ENCODE data around the gene TTC17. TPM values are rescaled to one million over a fixed set of nuclear protein-coding genes. Genes with fewer than 3 reads are reported as not detected.
"Not testable (repeated sequence)": the region's sequence is repeated elsewhere in the genome, so short reads cannot be mapped to it uniquely, and the experiment has no call there.

Gene TTC17
- total RNA-seq, 1 experiment from 2014 or later, result 92.7 TPM

DNA sequence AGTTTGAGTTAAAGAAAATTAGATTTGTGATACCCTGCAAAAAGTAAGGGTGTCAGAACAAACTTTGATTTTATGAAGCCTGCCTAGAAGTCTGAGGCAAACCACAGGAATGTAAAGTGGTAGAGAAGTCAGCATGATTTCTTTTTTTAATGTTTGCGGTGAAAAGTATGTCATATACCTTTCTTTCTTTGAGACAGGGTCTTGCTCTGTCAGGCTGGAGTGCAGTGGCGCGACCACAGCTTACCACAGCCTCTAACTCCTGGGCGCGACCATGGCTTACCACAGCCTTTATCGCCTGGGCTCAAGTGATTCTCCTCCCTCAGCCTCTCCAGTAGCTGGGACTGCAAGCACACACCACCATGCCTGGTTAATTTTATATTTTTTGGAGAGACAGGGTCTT lies 42.3 kb upstream of the TTC17 start:
- DNase-seq (ENCODE audit: unreplicated experiment), result no peak
- Mint-ChIP-seq H3K27ac (ENCODE audit: low read depth, unreplicated experiment) (no peak overlapping the region), H3K36me3 (ENCODE audit: insufficient read depth, unreplicated experiment) (peaks cover 37% of the 10 kb centered on the region), H3K4me3 (ENCODE audit: unreplicated experiment) (no peak overlapping the region), H3K27me3 (ENCODE audit: insufficient read depth, unreplicated experiment) (no peaks in the 10 kb centered on the region), H3K4me1 (ENCODE audit: insufficient read depth, unreplicated experiment) (peaks cover 11% of the 10 kb centered on the region), H3K9me3 (ENCODE audit: unreplicated experiment) (no peaks in the 10 kb centered on the region)
- BruUV-seq (replicated peaks), result no TSS peak
- POLR2A ChIA-PET, result interaction anchor here (0.6 to 0.9 kb wide), 2 partner anchors 9 to 42 kb away, joined by 3 to 5 read pairs; partner anchors contain the start of gene TTC17
- intact Hi-C loops (cut with micrococcal nuclease), result no loop called here
- CTCF ChIA-PET, result no interaction called here
- TF ChIP-seq, protein P1, sequence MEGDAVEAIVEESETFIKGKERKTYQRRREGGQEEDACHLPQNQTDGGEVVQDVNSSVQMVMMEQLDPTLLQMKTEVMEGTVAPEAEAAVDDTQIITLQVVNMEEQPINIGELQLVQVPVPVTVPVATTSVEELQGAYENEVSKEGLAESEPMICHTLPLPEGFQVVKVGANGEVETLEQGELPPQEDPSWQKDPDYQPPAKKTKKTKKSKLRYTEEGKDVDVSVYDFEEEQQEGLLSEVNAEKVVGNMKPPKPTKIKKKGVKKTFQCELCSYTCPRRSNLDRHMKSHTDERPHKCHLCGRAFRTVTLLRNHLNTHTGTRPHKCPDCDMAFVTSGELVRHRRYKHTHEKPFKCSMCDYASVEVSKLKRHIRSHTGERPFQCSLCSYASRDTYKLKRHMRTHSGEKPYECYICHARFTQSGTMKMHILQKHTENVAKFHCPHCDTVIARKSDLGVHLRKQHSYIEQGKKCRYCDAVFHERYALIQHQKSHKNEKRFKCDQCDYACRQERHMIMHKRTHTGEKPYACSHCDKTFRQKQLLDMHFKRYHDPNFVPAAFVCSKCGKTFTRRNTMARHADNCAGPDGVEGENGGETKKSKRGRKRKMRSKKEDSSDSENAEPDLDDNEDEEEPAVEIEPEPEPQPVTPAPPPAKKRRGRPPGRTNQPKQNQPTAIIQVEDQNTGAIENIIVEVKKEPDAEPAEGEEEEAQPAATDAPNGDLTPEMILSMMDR (IDR thresholded peaks at IDR 0.05; ENCODE audit: unreplicated experiment), result no peak

DNA sequence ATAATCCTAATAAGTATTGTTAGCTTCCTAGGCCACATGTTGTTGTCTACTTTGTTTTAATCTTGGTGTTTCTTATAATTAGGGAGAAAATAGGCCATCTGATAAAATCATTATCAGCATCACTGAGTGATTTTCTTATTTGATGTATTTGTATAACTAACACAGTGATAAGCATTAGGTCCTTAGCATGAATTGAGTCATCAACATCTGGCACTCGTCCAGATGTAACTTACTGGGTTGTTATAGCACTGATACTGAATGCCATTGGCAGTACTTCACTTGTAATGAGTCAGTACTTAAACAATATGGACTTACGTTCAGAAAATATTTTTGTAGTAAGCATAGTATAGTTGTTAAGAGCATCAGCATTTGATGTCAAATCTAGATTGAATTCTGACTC lies 30.7 kb upstream of the TTC17 start:
- H3K27me3 Mint-ChIP-seq (ENCODE audit: insufficient read depth, unreplicated experiment), result no peaks in the 10 kb centered on the region
- no peak overlapping the region for H3K27ac Mint-ChIP-seq (ENCODE audit: low read depth, unreplicated experiment)
- intact Hi-C loops (cut with micrococcal nuclease), result no loop called here
- ChIA-PET POLR2A (interaction anchor here (0.9 to 1.0 kb wide), 2 partner anchors 16 to 39 kb away, joined by 3 read pairs; partner anchors contain the start of gene API5), CTCF (interaction anchor here (0.7 to 1.4 kb wide), 3 partner anchors 15 to 45 kb away, joined by 3 to 6 read pairs (median 3); no protein-coding TSS in a partner anchor)
- no peaks in the 10 kb centered on the region for H3K4me1 Mint-ChIP-seq (ENCODE audit: insufficient read depth, unreplicated experiment)
- DNase-seq (ENCODE audit: unreplicated experiment), result peak; percentile 79
- H3K9me3 Mint-ChIP-seq (ENCODE audit: unreplicated experiment), result no peaks in the 10 kb centered on the region
- peaks cover 92% of the 10 kb centered on the region for H3K36me3 Mint-ChIP-seq (ENCODE audit: insufficient read depth, unreplicated experiment)
- TF ChIP-seq, protein P1 (IDR thresholded peaks at IDR 0.05; ENCODE audit: unreplicated experiment), result no peak
- H3K4me3 Mint-ChIP-seq (ENCODE audit: unreplicated experiment), result no peak overlapping the region
- no TSS peak for BruUV-seq (replicated peaks)

DNA sequence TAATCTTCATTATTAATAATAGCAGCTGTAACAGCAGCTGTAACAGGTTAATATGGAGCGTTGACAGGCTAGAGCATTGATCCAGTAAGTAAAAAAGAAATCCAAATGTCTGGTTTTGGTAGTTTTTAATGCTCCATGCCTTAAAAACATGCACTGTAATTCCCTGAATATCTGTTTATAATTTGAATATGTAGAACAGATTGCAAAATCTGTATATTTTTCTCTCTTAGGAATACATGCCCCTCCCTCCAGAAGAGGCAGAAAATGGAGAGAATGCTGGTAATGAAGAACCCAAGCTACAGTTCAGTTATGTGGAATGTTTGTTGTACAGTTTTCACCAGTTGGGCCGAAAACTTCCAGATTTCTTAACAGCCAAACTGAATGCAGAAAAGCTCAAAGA lies 30.2 kb upstream of the TTC17 start:
- H3K27ac Mint-ChIP-seq (ENCODE audit: low read depth, unreplicated experiment), result no peak overlapping the region
- no peaks in the 10 kb centered on the region for H3K9me3 Mint-ChIP-seq (ENCODE audit: unreplicated experiment)
- BruUV-seq (replicated peaks), result no TSS peak
- DNase-seq (ENCODE audit: unreplicated experiment), result no peak
- H3K4me3 Mint-ChIP-seq (ENCODE audit: unreplicated experiment), result no peak overlapping the region
- intact Hi-C loops (cut with micrococcal nuclease), result no loop called here
- ChIA-PET CTCF (interaction anchor here (0.7 to 1.4 kb wide), 6 partner anchors 16 to 238 kb away, joined by 3 to 6 read pairs (median 3); no protein-coding TSS in a partner anchor), POLR2A (interaction anchor here (0.9 to 1.6 kb wide), 4 partner anchors 13 to 49 kb away, joined by 3 to 8 read pairs (median 4); partner anchors contain the start of gene TTC17)
- peaks cover 92% of the 10 kb centered on the region for H3K36me3 Mint-ChIP-seq (ENCODE audit: insufficient read depth, unreplicated experiment)
- H3K27me3 Mint-ChIP-seq (ENCODE audit: insufficient read depth, unreplicated experiment), result no peaks in the 10 kb centered on the region
- TF ChIP-seq, protein P1 (IDR thresholded peaks at IDR 0.05; ENCODE audit: unreplicated experiment), result no peak
- H3K4me1 Mint-ChIP-seq (ENCODE audit: insufficient read depth, unreplicated experiment), result no peaks in the 10 kb centered on the region

DNA sequence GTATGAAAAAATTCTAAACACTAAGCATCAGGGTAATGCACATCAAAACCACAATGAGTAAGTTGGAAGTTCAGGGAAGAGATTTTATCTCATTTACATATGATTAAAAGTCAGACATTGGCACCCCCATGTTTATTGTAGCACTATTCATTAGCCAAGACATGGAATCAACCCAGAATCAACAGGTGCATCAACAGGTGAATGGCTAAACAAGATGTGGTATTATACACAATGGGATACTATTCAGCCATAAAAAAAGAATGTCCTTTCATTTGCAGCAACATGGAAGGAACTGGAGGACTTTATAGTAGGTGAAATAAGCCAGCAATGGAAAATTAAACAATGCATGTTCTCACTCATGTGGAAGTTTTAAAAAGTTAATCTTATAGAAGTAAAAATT lies 17.6 kb upstream of the TTC17 start:
- no peaks in the 10 kb centered on the region for H3K9me3 Mint-ChIP-seq (ENCODE audit: unreplicated experiment)
- DNase-seq (ENCODE audit: unreplicated experiment), result no peak
- no peak overlapping the region for H3K4me3 Mint-ChIP-seq (ENCODE audit: unreplicated experiment)
- TF ChIP-seq, protein P1 (IDR thresholded peaks at IDR 0.05; ENCODE audit: unreplicated experiment), result no peak
- BruUV-seq (replicated peaks), result no TSS peak
- ChIA-PET CTCF (no interaction called here), POLR2A (interaction anchor here (0.7 kb wide), 1 partner anchor 12 kb away, joined by 3 read pairs; no protein-coding TSS in a partner anchor)
- intact Hi-C loops (cut with micrococcal nuclease), result no loop called here
- peaks cover 64% of the 10 kb centered on the region for H3K36me3 Mint-ChIP-seq (ENCODE audit: insufficient read depth, unreplicated experiment)
- no peaks in the 10 kb centered on the region for H3K27me3 Mint-ChIP-seq (ENCODE audit: insufficient read depth, unreplicated experiment)
- H3K4me1 Mint-ChIP-seq (ENCODE audit: insufficient read depth, unreplicated experiment), result no peaks in the 10 kb centered on the region
- no peak overlapping the region for H3K27ac Mint-ChIP-seq (ENCODE audit: low read depth, unreplicated experiment)

DNA sequence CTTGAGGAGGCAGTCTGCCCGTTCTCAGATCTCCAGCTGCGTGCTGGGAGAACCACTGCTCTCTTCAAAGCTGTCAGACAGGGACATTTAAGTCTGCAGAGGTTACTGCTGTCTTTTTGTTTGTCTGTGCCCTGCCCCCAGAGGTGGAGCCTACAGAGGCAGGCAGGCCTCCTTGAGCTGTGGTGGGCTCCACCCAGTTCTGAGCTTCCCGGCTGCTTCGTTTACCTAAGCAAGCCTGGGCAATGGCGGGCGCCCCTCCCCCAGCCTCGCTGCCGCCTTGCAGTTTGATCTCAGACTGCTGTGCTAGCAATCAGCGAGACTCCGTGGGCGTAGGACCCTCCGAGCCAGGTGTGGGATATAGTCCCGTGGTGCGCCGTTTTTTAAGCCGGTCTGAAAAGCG lies 7.3 kb upstream of the TTC17 start:
- H3K36me3 Mint-ChIP-seq (ENCODE audit: insufficient read depth, unreplicated experiment); H3K4me1 Mint-ChIP-seq (ENCODE audit: insufficient read depth, unreplicated experiment); DNase-seq (ENCODE audit: unreplicated experiment); CTCF ChIA-PET; H3K27me3 Mint-ChIP-seq (ENCODE audit: insufficient read depth, unreplicated experiment); intact Hi-C loops (cut with micrococcal nuclease); H3K9me3 Mint-ChIP-seq (ENCODE audit: unreplicated experiment); H3K27ac Mint-ChIP-seq (ENCODE audit: low read depth, unreplicated experiment): not testable (repeated sequence)
- peak overlapping the region; percentile 69 for H3K4me3 Mint-ChIP-seq (ENCODE audit: unreplicated experiment)
- TSS peak; percentile 26 for BruUV-seq (replicated peaks)
- POLR2A ChIA-PET, result interaction anchor here (1.1 kb wide), 1 partner anchor 9 kb away, joined by 3 read pairs; no protein-coding TSS in a partner anchor

Measured in MCF 10A (cell line).